Nephron (organoid): ENCODE results near the gene RMP24.
"Not testable (repeated sequence)": the region's sequence is repeated elsewhere in the genome, so short reads cannot be mapped to it uniquely, and the experiment has no call there.

Experiments used
- H3K27ac Mint-ChIP-seq, 3 experiments: 2 replicates each; pipeline ENCODE4 v1.8.0; 2020; ENCODE audit warnings: mixed read lengths in 3 of 3, mild to moderate bottlenecking in 2 of 3, moderate library complexity in 1 of 3
- H3K27me3 Mint-ChIP-seq: 2 replicates; pipeline ENCODE4 v1.8.0; 2021; ENCODE audit warnings: low read depth, mild to moderate bottlenecking, moderate library complexity, mixed read lengths
- H3K36me3 Mint-ChIP-seq: 2 replicates; pipeline ENCODE4 v1.8.0; 2020; ENCODE audit warnings: low read depth, mixed read lengths
- H3K4me1 Mint-ChIP-seq: 2 replicates; pipeline ENCODE4 v1.8.0; 2020; ENCODE audit warnings: mixed read lengths
- H3K4me3 Mint-ChIP-seq, 3 experiments: 2 replicates each; pipeline ENCODE4 v1.8.0; 2020; ENCODE audit warnings: mild to moderate bottlenecking in 3 of 3, mixed read lengths in 3 of 3, moderate library complexity in 2 of 3
- H3K9me3 Mint-ChIP-seq: 2 replicates; pipeline ENCODE4 v1.8.0; 2020; ENCODE audit warnings: mixed read lengths
- TF ChIP-seq, protein P1 (sequence below), 3 experiments: fragments of 200-600 bp; sonication (generic); IDR thresholded peaks; one replicate each; pipeline ENCODE4 v1.5.0; 2021; ENCODE audit warnings: antibody characterized with exemption in 3 of 3; ENCODE audit not compliant: unreplicated experiment in 3 of 3

RMP24 gene

GRCh38 chr18:36020174-36020711 lies 47.8 kb downstream of the RMP24 start:
- H3K36me3 Mint-ChIP-seq: peaks cover 11% of the 10 kb centered on the region
- no peak overlapping the region for H3K27ac Mint-ChIP-seq
- H3K4me1 Mint-ChIP-seq: peaks cover 3% of the 10 kb centered on the region
- no peaks in the 10 kb centered on the region for H3K9me3 Mint-ChIP-seq
- no peaks in the 10 kb centered on the region for H3K27me3 Mint-ChIP-seq
- H3K4me3 Mint-ChIP-seq: no peak overlapping the region
- TF ChIP-seq, protein P1, sequence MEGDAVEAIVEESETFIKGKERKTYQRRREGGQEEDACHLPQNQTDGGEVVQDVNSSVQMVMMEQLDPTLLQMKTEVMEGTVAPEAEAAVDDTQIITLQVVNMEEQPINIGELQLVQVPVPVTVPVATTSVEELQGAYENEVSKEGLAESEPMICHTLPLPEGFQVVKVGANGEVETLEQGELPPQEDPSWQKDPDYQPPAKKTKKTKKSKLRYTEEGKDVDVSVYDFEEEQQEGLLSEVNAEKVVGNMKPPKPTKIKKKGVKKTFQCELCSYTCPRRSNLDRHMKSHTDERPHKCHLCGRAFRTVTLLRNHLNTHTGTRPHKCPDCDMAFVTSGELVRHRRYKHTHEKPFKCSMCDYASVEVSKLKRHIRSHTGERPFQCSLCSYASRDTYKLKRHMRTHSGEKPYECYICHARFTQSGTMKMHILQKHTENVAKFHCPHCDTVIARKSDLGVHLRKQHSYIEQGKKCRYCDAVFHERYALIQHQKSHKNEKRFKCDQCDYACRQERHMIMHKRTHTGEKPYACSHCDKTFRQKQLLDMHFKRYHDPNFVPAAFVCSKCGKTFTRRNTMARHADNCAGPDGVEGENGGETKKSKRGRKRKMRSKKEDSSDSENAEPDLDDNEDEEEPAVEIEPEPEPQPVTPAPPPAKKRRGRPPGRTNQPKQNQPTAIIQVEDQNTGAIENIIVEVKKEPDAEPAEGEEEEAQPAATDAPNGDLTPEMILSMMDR (IDR thresholded peaks at IDR 0.05; ENCODE audit: unreplicated experiment in 3 of 3): no peak

GRCh38 chr18:36023336-36023735 lies 50.9 kb downstream of the RMP24 start:
- Mint-ChIP-seq H3K36me3 (peaks cover 32% of the 10 kb centered on the region), H3K4me3 (no peak overlapping the region), H3K9me3 (no peaks in the 10 kb centered on the region), H3K27me3 (no peaks in the 10 kb centered on the region), H3K27ac (peak overlapping the region in 1 of 3 experiments; percentile 71), H3K4me1 (peaks cover 5% of the 10 kb centered on the region)
- TF ChIP-seq, protein P1 (IDR thresholded peaks at IDR 0.05; ENCODE audit: unreplicated experiment in 3 of 3): no peak

- H3K27me3 Mint-ChIP-seq, H3K4me1 Mint-ChIP-seq, H3K9me3 Mint-ChIP-seq, H3K27ac Mint-ChIP-seq, H3K4me3 Mint-ChIP-seq: not testable (repeated sequence)
- peaks cover 41% of the 10 kb centered on the region for H3K36me3 Mint-ChIP-seq
Measured at GRCh38 chr18:36024241-36024640, 51.8 kb downstream of the RMP24 start.

- no peaks in the 10 kb centered on the region for H3K27me3 Mint-ChIP-seq
- H3K36me3 Mint-ChIP-seq: peaks cover 45% of the 10 kb centered on the region
- TF ChIP-seq, protein P1 (IDR thresholded peaks at IDR 0.05; ENCODE audit: unreplicated experiment in 3 of 3): no peak
- H3K4me1 Mint-ChIP-seq: peaks cover 5% of the 10 kb centered on the region
- H3K9me3 Mint-ChIP-seq: no peaks in the 10 kb centered on the region
- H3K27ac Mint-ChIP-seq: peak overlapping the region; percentile 47 to 66 (median 52)
- no peak overlapping the region for H3K4me3 Mint-ChIP-seq
Measured at GRCh38 chr18:36025025-36025424, 52.5 kb downstream of the RMP24 start.

DNA sequence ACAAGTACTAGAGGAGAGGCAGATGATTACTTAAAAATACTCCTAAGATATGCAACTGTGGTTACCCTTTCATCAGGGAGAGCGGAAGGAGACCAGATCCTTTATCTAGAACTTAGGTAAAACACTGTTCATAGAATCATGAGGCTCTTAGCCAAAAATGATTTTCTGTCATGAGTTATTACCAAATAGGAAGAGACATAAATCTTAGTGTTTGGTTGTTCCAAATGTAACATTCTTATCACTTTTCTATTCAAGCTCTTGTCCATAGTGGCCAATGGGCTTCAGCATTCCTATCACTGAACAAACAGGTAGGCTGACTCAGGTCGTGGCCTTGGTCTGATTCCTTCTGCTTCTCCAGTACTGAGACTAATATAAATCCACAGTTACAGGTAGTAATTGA lies 56.4 kb downstream of the RMP24 start:
- Mint-ChIP-seq H3K4me3 (no peak overlapping the region), H3K27ac (no peak overlapping the region), H3K36me3 (peaks cover 64% of the 10 kb centered on the region), H3K27me3 (no peaks in the 10 kb centered on the region), H3K9me3 (no peaks in the 10 kb centered on the region), H3K4me1 (peaks cover 5% of the 10 kb centered on the region)
- TF ChIP-seq, protein P1 (IDR thresholded peaks at IDR 0.05; ENCODE audit: unreplicated experiment in 3 of 3): no peak
